ENCODE measurements around the gene HOXD3.

Gene HOXD3

GRCh38 chr2:176212276-176212675 lies 55.2 kb downstream of the HOXD3 start:
- no peak for DNase-seq (ENCODE audit: low spot score)

- DNase-seq (ENCODE audit: low spot score), result no peak
Observed at GRCh38 chr2:176213406-176213805, 56.3 kb downstream of the HOXD3 start.

Measured in cerebellar cortex (tissue), 1 donor.